T-helper 9 cell (primary cell): ENCODE results near the gene CXCL9.
"Not testable (repeated sequence)": the region's sequence is repeated elsewhere in the genome, so short reads cannot be mapped to it uniquely, and the experiment has no call there.

ENCODE experiments used
- DNase-seq: peaks from one replicate; pipeline ENCODE4 v3.0.0-alpha.2; 2020

Gene CXCL9

GRCh38 chr4:76011700-76012387 lies 4.5 kb upstream of the CXCL9 start:
- no peak for DNase-seq

GRCh38 chr4:76011018-76011670 lies 3.8 kb upstream of the CXCL9 start:
- DNase-seq = no peak

DNA sequence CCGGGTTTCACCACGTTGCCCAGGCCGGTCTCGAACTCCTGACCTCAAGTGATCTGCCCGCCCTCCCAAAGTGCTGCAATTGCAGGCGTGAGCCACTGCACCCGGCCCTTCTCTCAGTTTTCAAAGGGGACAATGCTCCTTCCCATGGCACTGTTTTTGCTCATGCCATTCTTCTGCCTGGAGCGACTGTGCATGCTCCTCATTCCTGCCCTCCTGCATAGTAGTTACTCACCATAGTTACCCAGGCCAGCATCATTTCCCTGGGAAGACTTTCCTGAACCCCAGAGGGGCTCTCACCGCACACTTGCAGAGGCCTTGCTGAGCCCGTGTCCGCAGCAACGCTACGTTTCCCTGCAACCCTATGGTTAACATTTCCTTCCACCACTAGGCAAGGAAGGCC lies 3.3 kb upstream of the CXCL9 start:
- no peak for DNase-seq

- DNase-seq = no peak
These were observed 2.0 kb upstream of the CXCL9 start for GRCh38 chr4:76009311-76009710.

- no peak for DNase-seq
These were observed 3.7 kb downstream of the CXCL9 start for GRCh38 chr4:76003620-76004019.

DNA sequence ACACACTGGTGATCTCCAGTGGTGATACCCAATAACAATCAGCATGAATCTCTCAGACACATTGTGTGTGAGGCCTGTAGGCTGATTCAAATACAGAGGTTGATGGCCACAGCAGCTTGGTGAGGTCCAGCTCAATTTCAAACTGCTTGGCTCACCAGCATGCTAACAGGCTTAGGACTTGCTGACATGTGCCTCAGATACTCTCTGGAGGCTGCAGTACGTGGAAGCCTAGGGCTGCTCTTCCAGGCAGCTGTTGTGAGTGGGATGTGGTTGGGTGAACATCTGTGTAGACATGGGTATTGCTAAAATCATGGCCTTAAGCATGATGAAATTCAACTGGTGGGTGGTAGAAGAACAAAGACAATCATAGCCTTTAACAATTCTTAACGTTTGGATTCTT lies 4.3 kb downstream of the CXCL9 start:
- DNase-seq = no peak

- no peak for DNase-seq
These were observed 5.1 kb downstream of the CXCL9 start for GRCh38 chr4:76002176-76002575.

DNA sequence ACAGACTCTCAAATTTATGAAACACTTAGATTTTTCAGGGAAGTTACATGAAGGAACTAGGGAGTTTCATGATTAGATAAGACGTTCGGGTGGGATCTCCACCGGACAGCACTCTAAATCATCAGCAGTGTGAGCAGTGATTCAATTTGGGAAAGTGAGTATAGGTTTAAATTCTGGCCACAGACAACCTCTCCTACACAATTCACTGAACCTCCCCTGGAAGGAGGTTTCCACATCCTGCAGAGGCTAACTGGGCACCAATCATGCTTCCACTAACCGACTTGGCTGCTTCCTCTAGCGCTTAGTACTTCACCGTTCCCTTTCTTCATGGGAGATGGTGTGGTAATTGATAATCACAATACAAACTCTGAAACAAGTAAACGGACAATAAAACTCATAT lies 5.6 kb downstream of the CXCL9 start:
- DNase-seq = no peak

DNA sequence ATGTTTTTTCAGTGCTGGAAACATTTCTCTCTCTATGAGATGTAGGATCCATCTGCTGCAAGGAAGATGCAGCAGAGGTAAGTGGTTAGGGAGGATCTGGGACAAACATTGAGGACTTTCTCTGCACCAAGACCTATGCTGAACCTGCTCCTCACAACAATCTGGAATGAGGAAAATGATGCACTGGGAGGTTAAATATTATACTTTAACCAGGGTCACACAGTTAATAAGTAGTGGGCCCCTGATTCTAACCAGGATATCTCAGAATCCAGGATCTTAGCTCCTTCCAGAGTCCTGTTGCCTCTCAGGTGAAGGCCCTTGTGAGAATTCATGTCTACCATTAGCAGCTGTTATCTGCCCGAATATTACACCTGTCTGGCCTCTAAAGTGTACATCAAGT lies 7.0 kb downstream of the CXCL9 start:
- no peak for DNase-seq

GRCh38 chr4:75998525-75999147 lies 8.7 kb downstream of the CXCL9 start:
- DNase-seq = not testable (repeated sequence)

DNA sequence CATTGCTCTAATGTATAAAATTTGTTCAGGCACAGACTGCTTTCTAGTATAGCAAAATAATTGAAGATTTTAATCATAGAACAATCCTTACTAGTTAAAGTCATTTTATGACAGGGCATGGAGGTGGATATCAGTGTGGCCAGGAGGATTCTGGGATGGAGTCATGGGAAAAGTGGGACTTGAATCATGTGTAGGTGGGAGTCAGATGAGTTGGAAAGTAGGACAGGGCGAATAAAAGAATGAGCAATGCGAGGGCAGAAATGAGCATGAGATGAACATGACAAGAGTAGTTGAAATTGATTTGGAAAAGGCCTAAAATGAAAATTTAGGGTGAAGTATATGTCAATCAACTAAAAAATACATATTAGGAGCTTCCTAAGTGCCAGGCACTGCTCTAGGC lies 9.4 kb downstream of the CXCL9 start:
- DNase-seq = no peak

- no peak for DNase-seq
These were observed 10.2 kb downstream of the CXCL9 start for GRCh38 chr4:75997081-75997480.

DNA sequence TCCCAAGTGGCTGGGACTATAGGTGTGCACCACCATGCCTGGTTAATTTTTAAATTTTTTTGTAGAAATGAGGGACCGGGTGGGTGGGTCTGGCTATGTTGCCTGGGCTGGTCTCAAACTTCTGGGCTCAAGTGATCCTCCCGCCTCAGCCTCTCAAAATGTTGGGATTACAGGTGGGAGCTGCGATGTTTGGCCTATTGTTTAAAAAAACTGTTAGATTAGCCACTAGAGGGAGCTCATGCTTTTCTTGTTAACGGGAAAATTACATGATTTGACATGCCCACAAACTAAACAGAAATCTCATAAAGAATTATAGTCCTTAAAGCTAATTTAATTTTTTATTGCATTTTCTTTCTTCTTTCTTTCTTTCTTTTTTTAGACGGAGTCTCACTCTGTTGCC lies 11.6 kb downstream of the CXCL9 start:
- DNase-seq = no peak

DNA sequence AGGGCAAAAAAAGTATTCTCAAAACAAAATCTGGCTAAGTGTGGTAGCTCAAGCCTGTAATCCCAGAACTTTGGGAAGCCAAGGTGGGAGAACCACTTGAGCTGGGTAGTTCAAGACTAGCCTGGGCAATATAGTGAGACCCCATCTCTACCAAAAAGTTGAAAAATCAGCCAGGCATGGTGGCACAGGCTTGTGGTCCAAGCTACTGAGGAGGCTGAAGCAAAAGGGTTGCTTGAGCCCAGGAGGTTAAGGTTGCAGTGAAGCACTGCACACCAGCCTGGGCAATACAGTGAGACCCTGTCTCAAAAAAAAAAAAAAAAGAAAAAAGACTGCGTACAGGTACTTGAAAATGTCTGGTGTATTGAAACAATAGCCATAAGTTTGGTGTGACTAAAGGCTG lies 14.8 kb downstream of the CXCL9 start:
- no peak for DNase-seq

- DNase-seq = no peak
These were observed 17.3 kb downstream of the CXCL9 start for GRCh38 chr4:75989846-75990528.

- no peak for DNase-seq
These were observed 22.2 kb downstream of the CXCL9 start for GRCh38 chr4:75985116-75985515.

DNA sequence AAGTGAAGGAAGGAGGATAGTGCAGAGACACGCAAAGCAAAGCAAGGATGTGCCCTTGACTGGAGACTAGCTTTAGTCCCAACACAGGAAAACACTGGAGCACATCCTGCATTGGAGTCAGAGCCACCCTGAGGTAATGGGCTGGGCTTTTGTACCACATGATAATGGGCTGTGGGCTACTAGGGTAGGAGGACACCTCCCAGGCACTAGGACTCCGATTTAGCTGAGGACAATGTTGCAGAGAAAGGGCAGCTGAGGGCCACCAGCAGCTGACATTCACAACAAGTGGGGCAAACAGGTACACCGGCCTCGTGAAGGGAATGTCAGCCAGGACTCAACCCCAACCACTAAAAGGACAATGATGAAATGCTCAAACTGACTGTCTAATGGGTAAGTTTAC lies 26.7 kb downstream of the CXCL9 start:
- DNase-seq = no peak

- no peak for DNase-seq
These were observed 31.1 kb downstream of the CXCL9 start for GRCh38 chr4:75976177-75976576.

DNA sequence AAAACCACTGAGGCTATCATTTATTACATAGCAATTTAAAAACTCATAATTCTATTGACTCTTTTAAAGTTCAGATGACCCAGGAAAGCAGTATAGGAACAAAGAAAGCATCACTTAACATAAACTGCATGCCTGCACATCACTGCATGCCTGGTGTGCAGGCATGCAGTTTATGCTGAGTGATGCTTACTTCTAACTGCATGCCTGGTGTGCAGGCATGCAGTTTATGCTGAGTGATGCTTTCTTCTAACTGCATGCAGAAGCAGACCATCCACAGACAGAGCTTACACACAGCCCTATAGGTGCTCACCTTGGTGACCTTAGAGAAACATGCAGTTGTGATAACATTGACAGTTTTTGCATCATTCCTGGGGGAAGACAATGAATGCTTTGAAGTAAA lies 33.5 kb downstream of the CXCL9 start:
- no peak for DNase-seq

- DNase-seq = no peak
These were observed 39.2 kb downstream of the CXCL9 start for GRCh38 chr4:75968084-75968483.

- no peak for DNase-seq
These were observed 43.8 kb downstream of the CXCL9 start for GRCh38 chr4:75963558-75963957.

DNA sequence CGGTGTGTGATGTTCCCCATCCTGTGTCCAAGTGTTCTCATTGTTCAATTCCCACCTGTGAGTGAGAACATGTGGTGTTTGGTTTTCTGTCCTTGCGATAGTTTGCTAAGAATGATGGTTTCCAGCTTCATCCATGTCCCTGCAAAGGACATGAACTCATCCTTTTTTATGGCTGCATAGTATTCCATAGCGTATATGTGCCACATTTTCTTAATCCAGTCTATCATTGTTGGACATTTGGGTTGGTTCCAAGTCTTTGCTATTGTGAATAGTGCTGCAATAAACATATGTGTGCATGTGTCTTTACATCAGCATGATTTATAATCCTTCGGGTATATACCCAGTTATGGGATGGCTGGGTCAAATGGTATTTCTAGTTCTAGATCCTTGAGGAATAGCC lies 45.2 kb downstream of the CXCL9 start:
- not testable (repeated sequence) for DNase-seq

GRCh38 chr4:75958546-75958945 lies 48.8 kb downstream of the CXCL9 start:
- DNase-seq = not testable (repeated sequence)

- not testable (repeated sequence) for DNase-seq
These were observed 52.5 kb downstream of the CXCL9 start for GRCh38 chr4:75954811-75955210.
